PFSK-1 (cell line): ENCODE measurements around the gene MMP11.

Experiments used
- FOXP2 ChIP-seq: optimal IDR thresholded peaks from 2 replicates; pipeline ENCODE3; 2011; ENCODE audit warnings: borderline replicate concordance, control low read depth, inconsistent platforms; ENCODE audit not compliant: insufficient read depth; ENCODE audit errors: extremely low read length, extremely low read depth
- POLR2AphosphoS5 ChIP-seq: IDR thresholded peaks from 2 replicates; pipeline ENCODE4 v1.6.1; 2012; ENCODE audit warnings: low read depth, mild to moderate bottlenecking, control low read depth, low read length, moderate library complexity
- SIN3A ChIP-seq: IDR thresholded peaks from 2 replicates; pipeline ENCODE4 v1.6.1; 2012; ENCODE audit warnings: mild to moderate bottlenecking, low read length, moderate library complexity, borderline replicate concordance; ENCODE audit not compliant: insufficient read depth
- TAF1 ChIP-seq: IDR thresholded peaks from 2 replicates; pipeline ENCODE4 v1.6.1; 2012; ENCODE audit warnings: low read length, control low read depth, borderline replicate concordance; ENCODE audit not compliant: insufficient read depth
- TF ChIP-seq, protein P1 (sequence below), 2 experiments: IDR thresholded peaks; 2 replicates each; pipeline versions ENCODE4 v1.6.1 to v1.8.0; 2011 to 2012; ENCODE audit warnings: low read depth in 2 of 2, low read length in 2 of 2, control low read depth in 1 of 2, inconsistent platforms in 1 of 2, mild to moderate bottlenecking in 1 of 2, moderate library complexity in 1 of 2; ENCODE audit not compliant: insufficient read depth in 1 of 2

Gene MMP11

GRCh38 chr22:23756891-23757290 is 15.8 kb upstream of the MMP11 start:
- TF ChIP-seq FOXP2 = no peak
- TF ChIP-seq, protein P1, sequence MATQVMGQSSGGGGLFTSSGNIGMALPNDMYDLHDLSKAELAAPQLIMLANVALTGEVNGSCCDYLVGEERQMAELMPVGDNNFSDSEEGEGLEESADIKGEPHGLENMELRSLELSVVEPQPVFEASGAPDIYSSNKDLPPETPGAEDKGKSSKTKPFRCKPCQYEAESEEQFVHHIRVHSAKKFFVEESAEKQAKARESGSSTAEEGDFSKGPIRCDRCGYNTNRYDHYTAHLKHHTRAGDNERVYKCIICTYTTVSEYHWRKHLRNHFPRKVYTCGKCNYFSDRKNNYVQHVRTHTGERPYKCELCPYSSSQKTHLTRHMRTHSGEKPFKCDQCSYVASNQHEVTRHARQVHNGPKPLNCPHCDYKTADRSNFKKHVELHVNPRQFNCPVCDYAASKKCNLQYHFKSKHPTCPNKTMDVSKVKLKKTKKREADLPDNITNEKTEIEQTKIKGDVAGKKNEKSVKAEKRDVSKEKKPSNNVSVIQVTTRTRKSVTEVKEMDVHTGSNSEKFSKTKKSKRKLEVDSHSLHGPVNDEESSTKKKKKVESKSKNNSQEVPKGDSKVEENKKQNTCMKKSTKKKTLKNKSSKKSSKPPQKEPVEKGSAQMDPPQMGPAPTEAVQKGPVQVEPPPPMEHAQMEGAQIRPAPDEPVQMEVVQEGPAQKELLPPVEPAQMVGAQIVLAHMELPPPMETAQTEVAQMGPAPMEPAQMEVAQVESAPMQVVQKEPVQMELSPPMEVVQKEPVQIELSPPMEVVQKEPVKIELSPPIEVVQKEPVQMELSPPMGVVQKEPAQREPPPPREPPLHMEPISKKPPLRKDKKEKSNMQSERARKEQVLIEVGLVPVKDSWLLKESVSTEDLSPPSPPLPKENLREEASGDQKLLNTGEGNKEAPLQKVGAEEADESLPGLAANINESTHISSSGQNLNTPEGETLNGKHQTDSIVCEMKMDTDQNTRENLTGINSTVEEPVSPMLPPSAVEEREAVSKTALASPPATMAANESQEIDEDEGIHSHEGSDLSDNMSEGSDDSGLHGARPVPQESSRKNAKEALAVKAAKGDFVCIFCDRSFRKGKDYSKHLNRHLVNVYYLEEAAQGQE (IDR thresholded peaks at IDR 0.05; ENCODE audit: insufficient read depth in 1 of 2, low read depth in 2 of 2, low read length in 2 of 2) = no peak
- no peak for TF ChIP-seq TAF1
- TF ChIP-seq POLR2AphosphoS5 = no peak
- TF ChIP-seq SIN3A = no peak

DNA sequence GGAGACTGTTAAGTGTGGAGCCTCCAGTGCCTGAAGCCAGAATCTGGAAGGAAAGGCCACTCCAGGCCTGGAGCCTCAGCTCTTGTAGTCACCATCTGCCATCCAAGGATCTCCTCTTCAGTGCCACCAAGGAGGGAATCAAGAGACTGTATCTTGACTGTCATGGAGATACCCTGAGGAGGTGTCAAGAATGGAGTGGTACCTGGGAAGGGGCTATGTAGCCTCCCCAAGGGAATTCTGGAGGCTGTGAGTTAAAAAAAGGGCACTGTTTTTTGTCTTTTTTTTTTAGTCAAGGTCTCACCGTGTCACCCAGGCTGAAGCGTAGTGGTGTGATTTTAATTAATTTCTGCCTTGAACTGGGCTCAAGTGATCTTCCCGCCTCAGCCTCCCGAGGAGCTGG is 13.1 kb upstream of the MMP11 start:
- TF ChIP-seq POLR2AphosphoS5 (no peak; the same call in 1 of the 2 replicates), FOXP2 (no peak)

- TF ChIP-seq POLR2AphosphoS5 (no peak), SIN3A (no peak), FOXP2 (no peak), TAF1 (no peak)
- TF ChIP-seq, protein P1 (IDR thresholded peaks at IDR 0.05; ENCODE audit: insufficient read depth in 1 of 2, low read depth in 2 of 2, low read length in 2 of 2) = no peak
These were observed 12.6 kb upstream of the MMP11 start for GRCh38 chr22:23760056-23760455.

DNA sequence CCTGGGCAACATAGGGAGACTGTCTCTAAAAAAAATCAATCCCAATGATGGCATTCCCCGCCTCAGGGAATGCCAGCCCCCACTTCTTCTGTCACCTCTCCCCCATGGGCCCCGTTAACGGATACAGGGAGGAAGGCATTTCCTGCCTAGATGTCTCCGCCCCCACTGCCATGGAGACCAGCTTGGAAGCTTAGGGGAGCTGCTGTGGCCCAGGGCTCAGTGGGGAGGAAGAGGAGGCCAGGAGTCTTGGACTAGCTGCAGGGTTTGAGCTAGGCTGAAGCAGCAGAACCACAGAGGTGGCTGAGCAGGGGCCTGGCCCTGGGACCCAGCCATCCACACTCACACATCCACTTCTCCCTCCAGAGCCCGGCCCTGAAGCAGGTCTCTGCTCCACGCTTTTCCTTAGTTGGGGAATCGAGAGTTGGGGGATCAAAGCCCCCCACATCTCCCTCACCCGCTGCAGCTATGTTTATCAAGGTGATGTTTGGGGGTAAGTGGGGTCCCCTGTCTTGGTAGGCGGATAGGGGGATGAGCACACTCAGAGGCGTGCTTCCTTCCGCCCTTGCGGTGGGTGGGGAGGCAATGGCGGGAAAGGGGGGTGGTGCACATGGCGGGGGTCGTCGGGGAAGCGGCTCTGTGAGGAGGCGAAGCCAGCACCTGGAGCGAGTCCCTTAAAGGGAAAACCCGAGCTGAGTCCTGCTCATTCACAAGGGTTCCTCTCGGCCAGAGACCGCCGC is 9.6 kb upstream of the MMP11 start, which contains the start of gene C22orf15:
C22orf15 (plus strand) TSS at position 149 of the 737 bp plus-strand sequence; CDS start at position 466, 317 bp downstream.
- peak; percentile 44; the same call in 1 of the 2 replicates for TF ChIP-seq POLR2AphosphoS5
- TF ChIP-seq, protein P1 (IDR thresholded peaks at IDR 0.05; ENCODE audit: insufficient read depth in 1 of 2, low read depth in 2 of 2, low read length in 2 of 2) = no peak

DNA sequence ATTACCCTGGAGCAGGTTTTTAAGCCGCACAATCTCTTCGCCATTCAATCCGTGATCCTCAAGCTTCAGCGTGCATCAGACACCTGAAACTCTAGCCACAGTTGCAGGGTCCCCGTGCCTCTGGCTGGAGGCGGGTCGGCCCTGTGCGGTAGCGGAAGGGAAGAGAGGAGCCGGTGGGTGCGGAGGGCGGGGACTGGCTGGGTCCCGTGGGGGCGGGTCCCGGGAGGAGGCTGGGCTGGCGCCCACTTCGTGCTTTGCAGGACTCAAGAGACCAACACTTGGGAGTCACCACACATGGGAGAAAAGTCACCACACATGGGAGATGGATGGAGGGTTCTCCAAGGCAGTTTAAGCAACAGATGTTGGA is 9.1 kb upstream of the MMP11 start:
- TF ChIP-seq TAF1 (no peak), POLR2AphosphoS5 (no peak), FOXP2 (no peak), SIN3A (no peak)
- TF ChIP-seq, protein P1 (IDR thresholded peaks at IDR 0.05; ENCODE audit: insufficient read depth in 1 of 2, low read depth in 2 of 2, low read length in 2 of 2) = no peak
